T-helper 2 cell treated with Interferon-gamma antibody and Interleukin-4, amounts not matched to agents 100 ng/mL and 5 ng/mL, for 36 hours (primary cell): ENCODE measurements around the gene SAG. TPM values are rescaled to one million over a fixed set of nuclear protein-coding genes. Genes with fewer than 3 reads are reported as not detected.
"Not testable (repeated sequence)": the region's sequence is repeated elsewhere in the genome, so short reads cannot be mapped to it uniquely, and the experiment has no call there.

ENCODE experiments used
- intact Hi-C: fragments of 100-400 bp; cut with micrococcal nuclease; formaldehyde crosslinking; loops from one replicate; pipeline ENCODE4 v1.15.1; 2023
- total RNA-seq: library from RNA; stranded (reverse); gene quantifications from 2 replicates; pipeline ENCODE4 v1.2.3, GENCODE V29; 2022

The SAG gene
- total RNA-seq, 1 donor from 2014 or later: 0.34 TPM

DNA sequence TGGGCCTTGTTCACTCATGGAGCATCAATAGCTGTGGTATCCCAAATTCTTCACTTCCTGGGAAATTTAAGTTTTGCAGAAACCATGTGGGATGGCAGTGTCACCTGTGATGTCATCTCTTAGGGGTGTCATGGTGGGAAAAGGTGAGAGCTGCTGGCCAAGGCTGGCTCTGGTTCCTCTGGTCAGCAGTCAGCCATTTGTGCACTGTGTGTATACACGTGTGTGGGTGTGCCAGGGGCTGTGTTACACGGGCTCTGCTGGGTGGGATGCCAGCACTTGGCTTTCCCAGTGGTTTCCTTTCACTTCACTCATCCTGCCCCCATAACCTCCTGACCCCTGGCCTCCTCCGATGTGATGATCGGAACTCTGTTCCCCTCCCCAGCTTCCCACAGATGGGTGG lies 21.3 kb downstream of the SAG start:
- intact Hi-C loops: no loop called here

DNA sequence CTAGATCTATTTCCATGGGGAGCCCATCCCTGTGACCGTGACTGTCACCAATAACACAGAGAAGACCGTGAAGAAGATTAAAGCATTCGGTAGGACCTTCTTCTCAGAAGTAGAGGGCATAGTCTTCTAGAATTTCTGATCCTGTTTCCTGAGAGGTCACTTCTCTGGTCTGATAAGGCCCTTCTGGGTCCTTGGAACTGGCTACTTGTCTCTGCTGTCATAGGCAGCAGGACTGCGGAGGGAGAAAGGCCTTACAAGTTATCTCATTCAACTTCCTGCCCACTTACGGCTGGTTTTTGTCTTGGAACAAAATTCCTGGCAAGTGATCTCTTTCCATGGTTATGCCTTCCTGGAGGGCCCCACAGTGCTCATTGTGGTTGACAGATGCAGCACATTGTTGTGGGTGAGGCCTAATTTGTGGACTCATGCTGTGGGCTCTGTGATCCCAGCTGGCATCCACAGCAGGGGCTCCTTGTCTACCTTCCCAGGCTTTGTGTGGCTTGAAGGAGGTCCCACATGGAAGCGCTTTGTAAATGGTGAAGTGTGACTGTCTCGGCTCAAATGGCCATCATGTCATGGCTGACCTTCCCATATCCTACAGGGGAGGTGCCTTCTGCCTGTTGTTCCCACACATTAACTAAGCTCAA lies 22.0 kb downstream of the SAG start:
- intact Hi-C loops: loop anchor here (2.0 to 5.0 kb wide), 2 partner anchors 25 to 247 kb away; partner anchors contain the start of gene DGKD

DNA sequence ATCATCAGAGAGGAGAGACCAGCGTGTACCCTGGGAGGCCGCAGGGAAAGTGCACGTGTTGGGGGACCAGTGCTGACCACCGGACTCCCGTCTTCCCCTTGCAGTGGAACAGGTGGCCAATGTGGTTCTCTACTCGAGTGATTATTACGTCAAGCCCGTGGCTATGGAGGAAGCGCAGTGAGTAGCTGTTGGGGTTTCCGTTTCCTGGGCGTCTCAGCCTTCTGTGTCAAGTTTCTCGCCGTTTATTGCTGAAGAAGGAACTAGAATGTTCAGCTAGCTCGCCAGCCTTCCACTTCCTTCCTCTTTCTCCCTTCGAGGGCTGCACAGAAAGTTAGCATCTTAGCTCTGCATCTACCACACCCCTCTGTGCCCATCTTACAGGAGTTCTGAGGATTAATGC lies 23.9 kb downstream of the SAG start:
- intact Hi-C loops: loop anchor here (1.0 to 5.0 kb wide), 3 partner anchors 23 to 249 kb away; partner anchors contain the start of gene DGKD

DNA sequence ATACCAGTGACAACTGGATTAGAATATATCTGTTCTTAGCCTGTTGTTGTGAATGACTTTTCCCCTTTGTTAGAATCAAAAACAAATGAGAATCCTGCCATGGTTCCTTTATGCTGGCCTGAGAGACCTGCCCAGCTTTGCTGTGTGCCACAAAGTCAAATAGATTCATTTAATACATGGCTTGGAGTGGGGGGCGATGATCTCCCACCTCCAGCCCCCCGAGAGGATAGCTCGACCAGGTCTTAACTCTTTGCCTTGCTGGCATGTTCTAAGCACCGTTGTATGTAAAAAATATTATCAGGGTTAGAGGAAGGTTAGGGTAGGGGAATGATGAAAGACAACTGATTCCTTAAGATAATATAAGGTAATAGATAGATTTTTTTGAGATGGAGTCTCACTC lies 24.5 kb downstream of the SAG start:
- intact Hi-C loops: loop anchor here (1.0 to 5.0 kb wide), 2 partner anchors 64 to 250 kb away; no protein-coding TSS in a partner anchor

DNA sequence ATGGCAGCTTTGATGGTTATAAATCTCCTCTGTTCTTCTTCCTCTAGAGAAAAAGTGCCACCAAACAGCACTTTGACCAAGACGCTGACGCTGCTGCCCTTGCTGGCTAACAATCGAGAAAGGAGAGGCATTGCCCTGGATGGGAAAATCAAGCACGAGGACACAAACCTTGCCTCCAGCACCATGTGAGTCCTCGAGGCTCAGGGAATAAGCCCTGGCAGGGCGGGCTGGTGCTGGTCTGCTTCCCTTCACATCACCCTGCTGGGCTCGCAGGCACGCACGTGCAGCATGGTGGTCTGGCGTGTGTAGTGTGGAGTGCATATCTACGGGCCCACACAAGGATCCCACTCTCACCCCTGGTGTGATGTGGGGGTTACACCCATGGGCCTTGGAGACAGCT lies 27.3 kb downstream of the SAG start:
- intact Hi-C loops: loop anchor here (5.0 kb wide), 1 partner anchor 253 kb away; no protein-coding TSS in a partner anchor

DNA sequence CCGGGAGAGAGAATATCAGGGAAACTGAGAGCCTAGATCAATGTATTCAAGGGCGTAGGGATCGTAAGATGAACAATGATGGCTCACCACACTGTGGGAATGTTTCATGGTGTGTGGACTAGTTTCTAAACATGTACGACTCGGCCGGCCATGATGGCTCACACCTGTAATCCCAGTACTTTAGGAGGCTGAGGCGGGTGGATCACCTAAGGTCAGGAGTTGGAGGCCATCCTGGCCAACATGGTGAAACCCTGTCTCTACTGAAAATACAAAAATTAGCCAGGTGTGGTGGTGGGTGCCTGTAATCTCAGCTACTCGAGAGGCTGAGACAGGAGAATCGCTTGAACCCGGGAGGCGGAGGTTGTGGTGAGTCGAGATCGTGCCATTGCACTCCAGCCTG lies 28.5 kb downstream of the SAG start:
- intact Hi-C loops: not testable (repeated sequence)

DNA sequence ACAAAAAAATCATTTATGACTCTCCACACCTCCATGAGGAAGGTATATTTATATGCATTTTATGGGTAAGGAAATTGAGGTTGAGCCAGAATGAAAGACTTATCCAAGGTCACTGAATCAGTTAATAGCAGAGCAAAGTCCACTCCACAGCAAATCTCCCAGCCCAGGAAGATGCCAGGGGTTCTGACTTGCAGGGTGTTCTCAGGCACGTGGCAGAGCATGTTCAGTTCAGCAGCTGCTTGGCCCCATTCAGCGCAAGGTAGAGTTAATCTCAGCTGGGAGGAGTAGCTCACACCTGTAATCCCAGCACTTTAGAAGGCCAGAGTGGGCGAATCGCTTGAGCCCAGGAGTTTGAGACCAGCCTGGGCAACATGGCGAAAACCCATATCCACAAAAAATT lies 28.9 kb downstream of the SAG start:
- intact Hi-C loops: no loop called here

DNA sequence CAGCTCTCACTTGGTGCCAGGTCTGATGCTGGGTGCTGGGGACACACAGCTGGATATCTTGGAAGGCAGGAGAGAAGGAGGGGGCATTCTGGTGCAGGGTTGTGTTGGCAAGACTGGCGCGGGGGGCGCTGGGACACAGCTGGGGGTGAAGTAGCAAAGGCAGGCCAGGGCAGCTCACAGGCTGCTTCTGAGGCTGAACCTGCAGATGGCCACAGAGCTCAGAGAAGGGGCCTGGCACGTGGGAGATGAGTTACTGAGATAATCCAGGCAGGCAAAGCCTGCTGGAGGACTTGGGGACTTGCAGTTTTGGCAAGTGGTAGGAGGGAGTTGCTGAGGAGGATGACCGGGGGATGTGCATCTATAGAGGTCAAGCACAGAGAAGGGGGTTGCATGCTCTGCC lies 30.4 kb downstream of the SAG start:
- intact Hi-C loops: no loop called here

DNA sequence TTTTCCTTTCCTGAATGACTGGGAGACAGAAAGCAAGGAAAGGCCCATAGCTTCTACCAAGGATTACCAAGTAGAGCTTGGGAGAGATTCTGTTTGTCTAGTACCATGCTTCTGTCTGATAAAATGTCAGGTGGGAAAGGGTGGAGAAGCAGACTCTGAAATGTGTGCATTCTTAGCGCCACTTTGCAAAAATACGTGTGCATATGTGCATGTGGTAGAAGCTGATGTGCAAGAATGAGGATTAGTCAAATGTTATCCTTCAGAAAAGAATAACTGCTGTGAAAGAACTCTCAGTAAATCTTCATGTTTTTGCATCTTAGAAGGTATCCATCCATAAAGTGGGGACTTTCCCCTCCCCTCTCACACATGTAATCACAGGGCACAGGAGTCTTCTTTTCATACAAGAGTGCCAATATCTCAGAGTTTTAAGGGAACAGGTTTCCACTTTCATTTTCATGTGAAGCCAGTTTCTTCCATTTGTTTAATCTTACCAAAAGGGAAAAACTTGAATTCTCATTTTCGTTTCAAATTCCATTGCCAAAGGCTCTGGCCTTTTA lies 31.3 kb downstream of the SAG start:
- intact Hi-C loops: no loop called here

DNA sequence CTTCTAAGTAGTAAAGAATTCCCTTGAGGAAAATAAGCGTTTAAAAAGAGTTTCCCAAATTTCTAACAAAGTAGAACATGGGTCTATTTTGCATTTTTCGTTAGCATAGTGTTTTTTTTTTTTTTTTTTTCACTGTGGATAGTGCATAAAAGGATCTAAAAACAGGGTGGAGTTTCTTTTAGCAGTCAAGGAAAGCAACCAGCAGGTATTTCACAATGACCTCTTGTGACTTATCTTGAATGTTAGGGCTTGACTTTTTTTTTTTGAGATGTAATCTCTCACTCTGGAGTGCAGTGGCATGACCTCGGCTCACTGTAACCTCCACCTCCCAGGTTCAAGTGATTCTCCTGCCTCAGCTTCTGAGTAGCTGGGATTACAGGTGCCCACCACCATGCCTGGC lies 31.8 kb downstream of the SAG start:
- intact Hi-C loops: no loop called here

DNA sequence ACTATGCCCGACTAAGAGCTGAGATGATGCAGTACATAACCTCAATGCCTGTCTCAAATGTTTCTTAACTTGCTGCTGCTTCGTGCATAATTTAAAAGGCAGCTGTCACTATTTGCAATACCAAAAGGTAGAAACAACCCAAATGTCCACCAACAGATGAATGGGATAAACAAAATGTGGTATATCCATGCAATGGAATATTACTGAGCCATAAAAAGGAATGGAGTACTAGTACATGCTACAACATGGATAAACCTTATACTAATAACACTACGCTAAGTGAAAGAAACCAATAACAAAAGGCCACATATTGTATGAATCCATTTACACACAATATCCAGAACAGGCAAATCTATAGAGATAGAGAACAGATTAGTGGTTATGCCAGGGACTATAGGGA lies 33.7 kb downstream of the SAG start:
- intact Hi-C loops: no loop called here

DNA sequence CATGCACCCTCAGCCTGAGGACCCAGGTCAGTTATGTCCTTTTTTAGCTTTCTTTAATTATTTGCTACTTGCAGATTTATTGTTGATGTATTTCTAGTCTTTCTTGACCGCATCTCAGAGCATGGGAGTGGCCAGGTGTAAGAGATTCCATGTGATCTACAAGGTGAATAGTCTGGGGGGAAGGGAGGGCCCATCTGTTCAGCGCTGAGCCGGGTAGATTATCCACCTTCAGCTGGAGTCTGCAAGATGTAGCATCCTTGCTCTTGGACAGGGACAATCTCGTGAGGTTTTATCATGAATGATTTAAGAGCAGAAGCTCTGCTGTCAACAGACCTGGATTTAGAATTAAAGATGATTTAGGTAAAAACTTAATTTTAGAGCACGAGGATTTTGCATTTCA lies 34.7 kb downstream of the SAG start:
- intact Hi-C loops: no loop called here

DNA sequence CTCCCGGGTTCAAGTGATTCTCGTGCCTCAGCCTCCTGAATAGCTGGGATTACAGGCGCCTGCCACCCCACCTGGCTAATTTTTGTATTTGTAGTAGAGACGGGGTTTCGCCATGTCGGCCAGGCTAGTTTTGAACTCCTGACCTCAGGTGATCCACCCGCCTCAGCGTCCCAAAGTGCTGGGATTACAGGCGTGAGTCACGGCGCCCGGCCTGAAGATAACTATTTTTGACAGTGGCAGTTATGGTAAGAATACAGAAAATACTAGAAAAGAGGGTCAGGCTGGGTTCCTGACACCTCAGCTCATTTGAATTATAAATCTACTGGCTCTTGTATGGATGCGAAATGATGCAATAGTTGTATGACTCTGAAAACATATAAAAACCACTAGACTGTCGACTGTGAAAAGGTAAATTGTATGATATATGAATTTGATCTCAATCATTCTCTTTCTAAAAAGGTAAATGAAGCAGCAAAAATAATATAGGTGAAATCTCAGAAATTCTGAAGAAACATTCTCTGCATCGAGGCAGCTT lies 35.6 kb downstream of the SAG start:
- intact Hi-C loops: no loop called here

DNA sequence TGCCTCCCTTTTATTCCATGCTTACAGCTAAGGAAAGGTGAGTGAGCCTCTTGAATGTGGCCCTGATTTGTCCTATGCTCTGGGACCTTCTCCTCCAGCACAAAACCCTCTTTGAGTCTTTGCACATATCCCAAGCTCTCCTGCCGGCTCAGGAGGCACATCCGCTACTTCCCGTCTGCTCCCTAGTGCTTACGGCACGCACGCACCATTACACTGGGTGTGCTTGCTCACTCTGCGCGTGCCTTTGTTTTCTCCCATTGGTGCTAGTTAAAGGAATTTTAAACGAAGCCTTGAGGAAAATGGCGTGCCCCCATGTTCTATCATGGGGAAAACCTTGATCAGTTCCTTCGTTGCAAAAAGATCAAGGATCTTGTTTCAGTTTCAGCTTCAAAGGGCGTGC lies 38.8 kb downstream of the SAG start:
- intact Hi-C loops: no loop called here

DNA sequence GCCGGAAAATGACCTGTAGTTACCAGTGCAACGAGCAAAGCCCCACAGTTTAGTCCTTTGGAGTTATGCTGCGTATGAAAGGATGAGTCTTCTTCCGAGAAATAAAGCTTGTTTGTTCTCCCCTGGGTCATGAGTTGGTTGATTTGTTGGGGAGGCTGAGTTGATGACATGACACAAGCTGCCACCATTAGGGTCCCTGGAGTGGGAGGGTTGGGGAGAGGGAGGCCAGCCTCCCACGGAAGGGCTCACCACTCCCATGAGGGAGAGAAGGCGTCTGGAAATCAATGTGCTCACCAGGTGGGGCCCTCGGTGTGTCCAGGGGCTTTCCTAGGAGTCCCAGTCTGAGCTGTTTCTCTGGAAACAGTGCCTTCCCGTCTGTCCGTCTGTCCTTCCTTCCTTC lies 39.3 kb downstream of the SAG start:
- intact Hi-C loops: no loop called here

DNA sequence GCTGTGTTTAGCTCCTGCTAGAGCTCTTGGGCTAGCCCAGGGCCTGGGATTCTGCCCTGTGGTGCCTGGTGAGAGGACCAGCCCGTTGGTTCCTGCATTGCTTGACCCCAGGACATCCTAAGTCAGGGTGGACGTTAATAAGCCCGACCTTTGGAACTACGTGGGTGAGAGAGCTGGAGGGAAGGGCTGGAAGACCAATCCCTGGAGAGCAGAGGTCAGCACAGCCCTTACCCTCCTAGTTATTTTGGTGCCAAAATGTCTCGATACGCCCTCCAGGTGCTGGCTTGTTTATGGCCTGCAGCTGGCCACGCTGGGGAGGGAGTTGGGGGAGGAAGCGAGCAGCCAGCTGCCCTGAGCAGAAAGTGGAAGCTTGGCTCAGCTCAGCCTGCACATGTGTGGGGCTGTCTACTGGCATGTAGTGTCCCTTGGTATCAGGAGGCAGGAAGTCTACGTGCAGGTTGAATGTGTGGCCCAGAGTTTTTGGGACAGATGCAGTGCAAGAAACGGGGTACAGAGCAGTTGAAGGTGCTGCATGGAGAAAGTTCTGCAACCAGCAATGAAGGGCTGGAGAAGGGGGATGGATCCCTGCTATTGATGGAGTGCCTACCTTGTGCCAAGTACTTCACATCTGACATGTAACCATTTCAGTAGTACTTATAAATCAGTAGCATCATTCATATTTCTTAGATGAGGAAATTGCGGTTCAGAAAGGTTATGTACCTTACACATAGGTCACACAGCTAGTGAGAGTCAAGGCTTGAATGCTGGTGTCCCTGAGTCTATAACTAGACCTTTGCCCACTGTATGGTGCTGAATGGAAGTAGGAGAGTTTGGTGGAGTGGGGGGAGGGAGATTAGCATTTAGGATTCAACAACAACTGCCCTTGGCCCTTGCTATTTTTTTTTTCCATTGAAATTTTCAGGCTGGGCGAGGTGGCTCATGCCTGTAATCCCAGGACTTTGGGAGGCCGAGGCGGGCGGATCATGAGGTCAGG lies 41.7 kb downstream of the SAG start:
- intact Hi-C loops: no loop called here

DNA sequence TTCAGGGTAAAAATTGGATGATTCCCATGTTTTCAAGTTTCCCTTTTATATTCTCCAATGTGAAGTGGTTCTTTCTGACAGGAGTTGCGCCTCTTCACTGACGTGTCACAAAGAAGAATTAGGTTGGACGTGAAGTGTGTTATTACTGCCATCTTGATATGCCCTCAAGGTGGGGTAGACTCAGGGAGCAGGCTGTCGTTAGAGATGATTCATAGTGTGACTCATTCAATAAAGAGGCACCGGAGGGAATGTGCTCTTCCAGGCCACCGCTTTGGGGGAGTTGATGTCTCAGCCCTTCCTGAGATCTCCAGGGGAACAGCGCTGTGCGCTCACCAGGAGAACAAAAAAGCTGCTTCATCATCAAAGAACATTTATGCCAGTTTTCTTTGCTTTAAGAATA lies 43.1 kb downstream of the SAG start:
- intact Hi-C loops: loop anchor here (5.0 kb wide), 1 partner anchor 52 kb away; no protein-coding TSS in a partner anchor

DNA sequence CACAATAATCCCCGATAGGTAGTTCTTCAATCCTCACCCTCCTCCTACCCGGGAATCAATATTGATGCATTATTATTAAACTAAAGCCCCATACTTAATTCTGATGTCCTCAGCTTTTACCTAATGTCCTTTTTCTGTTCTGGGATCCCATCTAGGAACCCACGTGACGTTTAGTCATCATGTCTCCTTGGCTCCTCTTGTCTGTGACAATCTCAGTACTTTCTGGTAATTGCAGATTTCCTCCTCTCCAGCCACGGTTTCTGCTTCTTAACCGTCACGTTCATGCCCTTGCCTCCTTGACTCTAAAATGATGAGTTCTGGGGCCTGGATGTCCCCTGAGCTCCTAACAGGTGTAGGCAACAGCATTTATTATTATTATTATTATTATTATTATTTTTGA lies 43.8 kb downstream of the SAG start:
- intact Hi-C loops: loop anchor here (5.0 kb wide), 1 partner anchor 51 kb away; no protein-coding TSS in a partner anchor

DNA sequence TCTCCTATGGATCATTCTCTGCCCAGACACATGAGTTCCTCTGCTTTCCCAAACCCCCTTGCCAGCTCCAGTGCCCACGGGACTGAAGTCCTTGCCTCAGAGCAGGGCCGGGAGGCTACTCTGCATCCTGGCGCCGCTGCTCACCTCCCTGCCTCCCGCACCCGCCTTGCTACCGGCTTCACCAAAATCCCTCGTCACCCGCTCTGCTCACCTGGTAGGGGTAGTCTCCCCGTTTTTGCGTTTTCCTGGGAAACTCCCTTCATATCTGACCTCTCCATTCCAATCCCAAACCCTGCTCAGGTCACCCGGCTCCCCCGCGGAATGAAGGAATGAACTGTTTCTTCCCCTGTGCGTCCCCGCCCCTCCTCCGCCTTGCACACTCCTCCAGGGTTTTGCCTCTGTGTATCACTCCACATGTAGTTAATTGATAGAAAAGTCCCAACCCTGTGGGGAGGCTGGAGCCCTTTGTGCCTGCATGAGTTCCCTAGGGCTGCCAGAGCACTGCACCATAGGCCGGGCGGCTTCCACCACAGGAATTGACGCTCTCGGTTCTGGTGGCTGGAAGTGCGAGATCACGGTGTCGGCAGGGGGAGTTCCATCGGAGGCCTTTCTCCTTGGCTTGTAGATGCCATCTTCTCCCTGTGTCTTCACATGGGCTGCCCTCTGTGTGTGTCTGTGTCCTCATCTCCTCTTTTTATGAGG lies 44.7 kb downstream of the SAG start:
- intact Hi-C loops: loop anchor here (5.0 kb wide), 1 partner anchor 50 kb away; no protein-coding TSS in a partner anchor

DNA sequence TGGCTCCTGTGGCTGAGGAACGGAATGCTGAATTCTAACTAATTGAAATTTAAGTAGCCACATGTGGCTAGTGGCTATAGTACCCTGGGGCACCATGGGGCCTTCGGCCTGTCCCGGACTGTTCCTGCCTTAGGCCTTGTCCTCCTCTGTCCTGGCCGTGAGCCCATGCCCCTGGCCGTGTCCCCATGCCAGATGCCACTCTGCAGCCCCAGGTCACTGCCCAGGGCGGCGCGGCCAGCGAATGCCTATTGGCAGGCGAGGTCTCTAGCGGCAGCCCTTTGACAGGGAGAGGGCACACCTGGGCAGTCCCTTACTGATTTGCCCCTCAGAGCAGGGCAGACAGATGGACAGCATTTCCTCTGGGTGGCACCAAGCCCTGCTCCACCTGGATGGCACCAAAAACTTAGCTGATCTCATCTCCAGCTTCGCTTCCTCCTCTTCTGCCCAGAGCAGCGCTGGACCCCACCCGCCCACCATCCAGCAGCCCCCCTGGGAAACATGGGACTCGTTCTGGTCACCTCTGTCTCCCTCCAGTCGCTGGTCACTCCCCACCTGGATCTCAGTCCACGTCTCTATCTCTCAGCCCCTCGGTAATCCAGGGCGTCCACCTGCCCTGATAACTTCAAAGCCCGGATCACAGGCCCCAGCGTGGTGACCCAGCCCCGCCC lies 45.6 kb downstream of the SAG start:
- intact Hi-C loops: loop anchor here (5.0 kb wide), 1 partner anchor 49 kb away; no protein-coding TSS in a partner anchor
